Ishikawa (cell line): ENCODE results near the gene ELOB.

ENCODE experiments used
- CEBPB ChIP-seq: IDR thresholded peaks from 2 replicates; pipeline ENCODE4 v1.6.1; 2012
- CREB1 ChIP-seq: IDR thresholded peaks from 2 replicates; pipeline ENCODE4 v1.6.1; 2012; ENCODE audit warnings: low read depth
- EGR1 ChIP-seq: IDR thresholded peaks from 2 replicates; pipeline ENCODE4 v1.6.1; 2012
- EP300 ChIP-seq: IDR thresholded peaks from 2 replicates; pipeline ENCODE4 v1.6.1; 2012; ENCODE audit warnings: borderline replicate concordance
- FOXM1 ChIP-seq: IDR thresholded peaks from 2 replicates; pipeline ENCODE4 v1.6.1; 2012; ENCODE audit warnings: low read depth, borderline replicate concordance
- MAX ChIP-seq: IDR thresholded peaks from 2 replicates; pipeline ENCODE4 v1.6.1; 2012
- NFIC ChIP-seq: IDR thresholded peaks from 2 replicates; pipeline ENCODE4 v1.6.1; 2012
- RAD21 ChIP-seq: IDR thresholded peaks from 2 replicates; pipeline ENCODE4 v1.6.1; 2012; ENCODE audit warnings: low read depth
- REST ChIP-seq: IDR thresholded peaks from 2 replicates; pipeline ENCODE4 v1.6.1; 2012; ENCODE audit warnings: low read depth, mild to moderate bottlenecking
- TAF1 ChIP-seq: IDR thresholded peaks from 2 replicates; pipeline ENCODE4 v1.6.1; 2012; ENCODE audit warnings: low read depth, mild to moderate bottlenecking
- TCF12 ChIP-seq: IDR thresholded peaks from 2 replicates; pipeline ENCODE4 v1.6.1; 2012; ENCODE audit warnings: low read depth
- TEAD4 ChIP-seq: IDR thresholded peaks from 2 replicates; pipeline ENCODE4 v1.6.1; 2012
- USF1 ChIP-seq: IDR thresholded peaks from 2 replicates; pipeline ENCODE4 v1.6.1; 2012
- YY1 ChIP-seq: IDR thresholded peaks from 2 replicates; pipeline ENCODE4 v1.6.1; 2012; ENCODE audit warnings: low read depth
- ZBTB7A ChIP-seq: IDR thresholded peaks from 2 replicates; pipeline ENCODE4 v1.6.1; 2012; ENCODE audit warnings: low read depth

ELOB gene

GRCh38 chr16:2766430-2767139 is 10.5 kb downstream of the ELOB start:
- TF ChIP-seq TEAD4 (no peak), REST (no peak), FOXM1 (no peak), EGR1 (no peak), USF1 (no peak), TAF1 (no peak), MAX (no peak)

- no peak for TF ChIP-seq EP300
- no peak for TF ChIP-seq RAD21
- no peak for TF ChIP-seq CREB1
- no peak for TF ChIP-seq EGR1
- TF ChIP-seq YY1: no peak
- TF ChIP-seq REST: no peak
- no peak for TF ChIP-seq FOXM1
- no peak for TF ChIP-seq TAF1
- no peak for TF ChIP-seq USF1
- no peak for TF ChIP-seq MAX
- no peak for TF ChIP-seq TCF12
- TF ChIP-seq TEAD4: no peak
- TF ChIP-seq ZBTB7A: no peak
- TF ChIP-seq CEBPB: no peak
- TF ChIP-seq NFIC: no peak
Measured at GRCh38 chr16:2765462-2766404, 11.3 kb downstream of the ELOB start.

GRCh38 chr16:2764718-2765117 is 12.4 kb downstream of the ELOB start:
- TF ChIP-seq YY1 (no peak), RAD21 (no peak), CREB1 (no peak), TEAD4 (no peak), MAX (no peak), EP300 (no peak), CEBPB (no peak), REST (no peak), TAF1 (no peak), FOXM1 (no peak), EGR1 (no peak), TCF12 (no peak), NFIC (no peak), ZBTB7A (no peak), USF1 (no peak)
